Gastrocnemius medialis (tissue), 4 donors: Measurements from ENCODE around the gene ITPK1.

Experiments
- POLR2A ChIP-seq, 2 donors: fragments of 450-650 bp; IDR thresholded peaks; one replicate each; pipeline ENCODE4 v1.6.1; 2017; ENCODE audit warnings: antibody characterized with exemption in 2 of 2, mild to moderate bottlenecking in 2 of 2, moderate library complexity in 2 of 2
- TF ChIP-seq, protein P1 (sequence below), 5 experiments: fragments of 450-650 bp in 3 of 5; fragments of 200-600 bp in 2 of 5; sonication (generic) in 2 of 5; IDR thresholded peaks in 4 of 5; conservative IDR thresholded peaks in 1 of 5; 1 replicate in 4 of 5; 2 replicates in 1 of 5; pipeline ENCODE4 v1.5.1; 2016 to 2019; ENCODE audit warnings: antibody characterized with exemption in 5 of 5, mild to moderate bottlenecking in 3 of 5, moderate library complexity in 3 of 5

DNA sequence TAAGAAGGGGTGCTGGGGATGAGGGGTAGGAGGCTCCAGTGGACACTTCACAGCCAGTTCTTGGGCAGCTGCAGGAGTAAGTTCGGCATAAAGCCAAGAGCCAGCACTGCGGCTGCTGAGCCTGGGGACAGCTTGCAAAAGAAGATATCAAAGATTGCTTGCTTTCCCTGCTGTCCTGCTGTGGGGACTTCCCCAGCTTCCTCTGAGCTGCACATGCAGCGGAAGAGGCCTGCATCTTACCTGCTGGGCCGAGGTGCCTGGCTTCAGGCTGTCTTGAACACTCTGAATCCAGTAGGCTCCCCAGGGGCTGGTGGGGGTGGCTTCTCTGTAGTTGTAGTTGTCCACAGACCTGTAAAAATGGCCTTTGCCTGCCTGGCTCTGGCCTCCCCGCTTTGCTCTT, 191.5 kb downstream of the ITPK1 start:
- TF ChIP-seq POLR2A (IDR thresholded peaks at IDR 0.05), result no peak
- TF ChIP-seq, protein P1, sequence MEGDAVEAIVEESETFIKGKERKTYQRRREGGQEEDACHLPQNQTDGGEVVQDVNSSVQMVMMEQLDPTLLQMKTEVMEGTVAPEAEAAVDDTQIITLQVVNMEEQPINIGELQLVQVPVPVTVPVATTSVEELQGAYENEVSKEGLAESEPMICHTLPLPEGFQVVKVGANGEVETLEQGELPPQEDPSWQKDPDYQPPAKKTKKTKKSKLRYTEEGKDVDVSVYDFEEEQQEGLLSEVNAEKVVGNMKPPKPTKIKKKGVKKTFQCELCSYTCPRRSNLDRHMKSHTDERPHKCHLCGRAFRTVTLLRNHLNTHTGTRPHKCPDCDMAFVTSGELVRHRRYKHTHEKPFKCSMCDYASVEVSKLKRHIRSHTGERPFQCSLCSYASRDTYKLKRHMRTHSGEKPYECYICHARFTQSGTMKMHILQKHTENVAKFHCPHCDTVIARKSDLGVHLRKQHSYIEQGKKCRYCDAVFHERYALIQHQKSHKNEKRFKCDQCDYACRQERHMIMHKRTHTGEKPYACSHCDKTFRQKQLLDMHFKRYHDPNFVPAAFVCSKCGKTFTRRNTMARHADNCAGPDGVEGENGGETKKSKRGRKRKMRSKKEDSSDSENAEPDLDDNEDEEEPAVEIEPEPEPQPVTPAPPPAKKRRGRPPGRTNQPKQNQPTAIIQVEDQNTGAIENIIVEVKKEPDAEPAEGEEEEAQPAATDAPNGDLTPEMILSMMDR (IDR thresholded peaks at IDR 0.05 in 4 of 5, conservative IDR thresholded peaks at IDR 0.05 in 1 of 5), result no peak
